ENCODE data around the gene IRF2. TPM values are rescaled to one million over a fixed set of nuclear protein-coding genes. Genes with fewer than 3 reads are reported as not detected.
A peak's percentile ranks its signal among the peaks of the same experiment; 100 is the strongest.

The IRF2 gene
- total and polyA plus RNA-seq, 2 donors from 2014 or later: 16.8 to 42.8 TPM

GRCh38 chr4:184450045-184450444, 24.3 kb downstream of the IRF2 start:
- H3K27ac ChIP-seq (ENCODE audit: low read depth in 2 of 2, low read length in 2 of 2): peak overlapping the region in 1 of 2 donors; percentile 96
- DNase-seq (no peak), FAIRE-seq (peak; percentile 13)
- no peaks in the 10 kb centered on the region for H3K27me3 ChIP-seq (ENCODE audit: control insufficient read depth, insufficient read depth, low read length)
- intact Hi-C loops (cut with DNase I): no loop called here
- no peaks in the 10 kb centered on the region for H3K36me3 ChIP-seq (ENCODE audit: control insufficient read depth in 2 of 3, insufficient read depth in 3 of 3, low read length in 3 of 3)
- no peak overlapping the region for H3K4me3 ChIP-seq (ENCODE audit: low read length in 3 of 3)
- TF ChIP-seq CTCF (IDR thresholded peaks at IDR 0.05; ENCODE audit: borderline replicate concordance, extremely low read depth, insufficient read depth): no peak
- no peak overlapping the region for H3K9ac ChIP-seq (ENCODE audit: low read length in 3 of 3)
- H3K9me3 ChIP-seq (ENCODE audit: control insufficient read depth in 2 of 3, insufficient read depth in 1 of 3, low read length in 3 of 3): no peaks in the 10 kb centered on the region
- H3K4me1 ChIP-seq (ENCODE audit: control insufficient read depth in 2 of 3, insufficient read depth in 2 of 3, low read depth in 1 of 3, low read length in 3 of 3): peaks cover 7 to 38% (median 19%) of the 10 kb centered on the region in 3 donors

- Histone ChIP-seq H3K9me3 (ENCODE audit: control insufficient read depth in 2 of 3, insufficient read depth in 1 of 3, low read length in 3 of 3) (no peaks in the 10 kb centered on the region), H3K36me3 (ENCODE audit: control insufficient read depth in 2 of 3, insufficient read depth in 3 of 3, low read length in 3 of 3) (no peaks in the 10 kb centered on the region), H3K27ac (ENCODE audit: low read depth in 2 of 2, low read length in 2 of 2) (peak overlapping the region; percentile 75 to 96), H3K9ac (ENCODE audit: low read length in 3 of 3) (peak overlapping the region in 2 of 3 donors; percentile 28 to 41), H3K4me1 (ENCODE audit: control insufficient read depth in 2 of 3, insufficient read depth in 2 of 3, low read depth in 1 of 3, low read length in 3 of 3) (peaks cover 6 to 41% (median 17%) of the 10 kb centered on the region in 3 donors), H3K27me3 (ENCODE audit: control insufficient read depth, insufficient read depth, low read length) (no peaks in the 10 kb centered on the region), H3K4me3 (ENCODE audit: low read length in 3 of 3) (peak overlapping the region; percentile 46 to 73 (median 57))
- intact Hi-C loops (cut with DNase I): no loop called here
- no peak for TF ChIP-seq CTCF (IDR thresholded peaks at IDR 0.05; ENCODE audit: borderline replicate concordance, extremely low read depth, insufficient read depth)
- FAIRE-seq (no peak), DNase-seq (peak in 2 of 5 donors; percentile 32 to 65)
These were observed 25.5 kb downstream of the IRF2 start for GRCh38 chr4:184448821-184449220.

GRCh38 chr4:184448141-184448540, 26.2 kb downstream of the IRF2 start:
- Histone ChIP-seq H3K27me3 (ENCODE audit: control insufficient read depth, insufficient read depth, low read length) (no peaks in the 10 kb centered on the region), H3K9ac (ENCODE audit: low read length in 3 of 3) (no peak overlapping the region), H3K36me3 (ENCODE audit: control insufficient read depth in 2 of 3, insufficient read depth in 3 of 3, low read length in 3 of 3) (no peaks in the 10 kb centered on the region), H3K9me3 (ENCODE audit: control insufficient read depth in 2 of 3, insufficient read depth in 1 of 3, low read length in 3 of 3) (no peaks in the 10 kb centered on the region), H3K27ac (ENCODE audit: low read depth in 2 of 2, low read length in 2 of 2) (no peak overlapping the region), H3K4me1 (ENCODE audit: control insufficient read depth in 2 of 3, insufficient read depth in 2 of 3, low read depth in 1 of 3, low read length in 3 of 3) (peaks cover 0 to 35% (median 11%) of the 10 kb centered on the region in 3 donors), H3K4me3 (ENCODE audit: low read length in 3 of 3) (peak overlapping the region in 2 of 3 donors; percentile 57 to 73)
- intact Hi-C loops (cut with DNase I): no loop called here
- FAIRE-seq: no peak
- TF ChIP-seq CTCF (IDR thresholded peaks at IDR 0.05; ENCODE audit: borderline replicate concordance, extremely low read depth, insufficient read depth): no peak
- DNase-seq: no peak

- H3K9ac ChIP-seq (ENCODE audit: low read length in 3 of 3): no peak overlapping the region
- TF ChIP-seq CTCF (IDR thresholded peaks at IDR 0.05; ENCODE audit: borderline replicate concordance, extremely low read depth, insufficient read depth): no peak
- no peak overlapping the region for H3K4me3 ChIP-seq (ENCODE audit: low read length in 3 of 3)
- H3K4me1 ChIP-seq (ENCODE audit: control insufficient read depth in 2 of 3, insufficient read depth in 2 of 3, low read depth in 1 of 3, low read length in 3 of 3): peaks cover 0 to 35% (median 11%) of the 10 kb centered on the region in 3 donors
- H3K27ac ChIP-seq (ENCODE audit: low read depth in 2 of 2, low read length in 2 of 2): no peak overlapping the region
- H3K9me3 ChIP-seq (ENCODE audit: control insufficient read depth in 2 of 3, insufficient read depth in 1 of 3, low read length in 3 of 3): no peaks in the 10 kb centered on the region
- FAIRE-seq: no peak
- H3K27me3 ChIP-seq (ENCODE audit: control insufficient read depth, insufficient read depth, low read length): no peaks in the 10 kb centered on the region
- no peaks in the 10 kb centered on the region for H3K36me3 ChIP-seq (ENCODE audit: control insufficient read depth in 2 of 3, insufficient read depth in 3 of 3, low read length in 3 of 3)
- intact Hi-C loops (cut with DNase I): no loop called here
- DNase-seq: peak in 2 of 5 donors; percentile 43 to 49
These were observed 26.7 kb downstream of the IRF2 start for GRCh38 chr4:184447664-184448063.
